ENCODE data around the gene CXCL14. TPM values are rescaled to one million over a fixed set of nuclear protein-coding genes. Genes with fewer than 3 reads are reported as not detected.

The CXCL14 gene
- total RNA-seq, 2 donors from 2014 or later, result 0.20 to 0.44 TPM

DNA sequence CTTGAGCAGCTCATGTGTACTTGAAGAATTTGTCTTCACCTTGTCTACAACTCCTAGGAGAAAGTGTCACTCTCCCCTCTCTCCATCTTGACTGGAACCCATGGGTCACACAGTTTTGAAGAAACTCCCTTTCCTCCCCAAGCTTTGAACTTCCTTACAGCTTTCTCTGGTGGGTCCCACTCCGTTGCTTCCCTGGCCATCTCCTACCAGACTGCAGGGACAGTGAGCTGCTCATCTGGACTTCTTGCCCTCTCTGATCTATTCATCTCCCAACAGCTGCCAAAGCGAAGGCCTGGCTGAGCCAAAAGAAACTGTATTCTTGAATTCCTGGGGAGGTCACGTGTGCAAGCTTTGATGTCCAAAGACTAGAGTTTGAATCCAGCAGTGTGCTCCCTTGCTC is 22.7 kb upstream of the CXCL14 start:
- Histone ChIP-seq H3K9me3 (ENCODE audit: control insufficient read depth, low read length) (no peaks in the 10 kb centered on the region), H3K36me3 (ENCODE audit: control insufficient read depth, insufficient read depth, low read length) (no peaks in the 10 kb centered on the region), H3K27ac (ENCODE audit: low read depth, low read length) (no peak overlapping the region), H3K9ac (ENCODE audit: extremely low read depth, low read length, poor library complexity, severe bottlenecking) (no peak overlapping the region), H3K4me1 (ENCODE audit: control insufficient read depth, insufficient read depth, low read length) (peaks cover 15% of the 10 kb centered on the region), H3K27me3 (ENCODE audit: control insufficient read depth, insufficient read depth, low read length, poor library complexity, severe bottlenecking) (peaks cover 6% of the 10 kb centered on the region), H3K4me3 (ENCODE audit: low read length) (no peak overlapping the region)
- no peaks in the 10 kb centered on the region for H3K9me3 Mint-ChIP-seq
- 93 to 95% methylated on average over 3 of the region's 3 CpGs for WGBS, 2 experiments (ENCODE audit: insufficient coverage in 1 of 2, insufficient read length in 1 of 2)
- no peak overlapping the region for H3K4me3 Mint-ChIP-seq
- no peak for DNase-seq
- no peak overlapping the region for H3K27ac Mint-ChIP-seq
- no peaks in the 10 kb centered on the region for H3K36me3 Mint-ChIP-seq (ENCODE audit: low read depth)
- H3K4me1 Mint-ChIP-seq, result peaks cover 18% of the 10 kb centered on the region
- TF ChIP-seq, protein P1, sequence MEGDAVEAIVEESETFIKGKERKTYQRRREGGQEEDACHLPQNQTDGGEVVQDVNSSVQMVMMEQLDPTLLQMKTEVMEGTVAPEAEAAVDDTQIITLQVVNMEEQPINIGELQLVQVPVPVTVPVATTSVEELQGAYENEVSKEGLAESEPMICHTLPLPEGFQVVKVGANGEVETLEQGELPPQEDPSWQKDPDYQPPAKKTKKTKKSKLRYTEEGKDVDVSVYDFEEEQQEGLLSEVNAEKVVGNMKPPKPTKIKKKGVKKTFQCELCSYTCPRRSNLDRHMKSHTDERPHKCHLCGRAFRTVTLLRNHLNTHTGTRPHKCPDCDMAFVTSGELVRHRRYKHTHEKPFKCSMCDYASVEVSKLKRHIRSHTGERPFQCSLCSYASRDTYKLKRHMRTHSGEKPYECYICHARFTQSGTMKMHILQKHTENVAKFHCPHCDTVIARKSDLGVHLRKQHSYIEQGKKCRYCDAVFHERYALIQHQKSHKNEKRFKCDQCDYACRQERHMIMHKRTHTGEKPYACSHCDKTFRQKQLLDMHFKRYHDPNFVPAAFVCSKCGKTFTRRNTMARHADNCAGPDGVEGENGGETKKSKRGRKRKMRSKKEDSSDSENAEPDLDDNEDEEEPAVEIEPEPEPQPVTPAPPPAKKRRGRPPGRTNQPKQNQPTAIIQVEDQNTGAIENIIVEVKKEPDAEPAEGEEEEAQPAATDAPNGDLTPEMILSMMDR (conservative IDR thresholded peaks at IDR 0.05), result no peak
- peaks cover 22% of the 10 kb centered on the region for H3K27me3 Mint-ChIP-seq (ENCODE audit: insufficient read depth)

DNA sequence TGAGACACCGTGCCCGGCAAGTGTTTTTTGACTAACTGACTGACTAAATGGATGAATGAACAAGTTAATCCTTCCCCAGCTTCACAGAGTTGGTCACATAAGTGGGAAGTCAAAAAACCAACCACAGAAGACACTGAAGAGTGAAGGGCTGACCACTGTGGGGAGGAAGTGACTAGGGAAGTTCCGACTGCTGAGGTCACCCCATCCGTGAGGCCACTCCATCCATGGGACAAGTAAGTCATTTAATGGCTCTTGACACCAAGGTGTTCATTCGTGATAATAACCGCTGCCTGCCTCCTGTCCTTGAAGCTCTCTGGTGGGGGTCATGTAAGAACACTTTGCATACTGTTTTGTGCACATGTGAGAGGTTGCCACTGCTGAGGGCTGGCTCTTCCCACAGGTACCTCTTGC is 22.2 kb upstream of the CXCL14 start:
- H3K4me1 ChIP-seq (ENCODE audit: control insufficient read depth, insufficient read depth, low read length), result peaks cover 15% of the 10 kb centered on the region
- Mint-ChIP-seq H3K4me1 (peaks cover 18% of the 10 kb centered on the region), H3K4me3 (no peak overlapping the region), H3K36me3 (ENCODE audit: low read depth) (no peaks in the 10 kb centered on the region), H3K27me3 (ENCODE audit: insufficient read depth) (peaks cover 19% of the 10 kb centered on the region), H3K9me3 (no peaks in the 10 kb centered on the region), H3K27ac (no peak overlapping the region)
- peaks cover 6% of the 10 kb centered on the region for H3K27me3 ChIP-seq (ENCODE audit: control insufficient read depth, insufficient read depth, low read length, poor library complexity, severe bottlenecking)
- H3K4me3 ChIP-seq (ENCODE audit: low read length), result no peak overlapping the region
- no peaks in the 10 kb centered on the region for H3K9me3 ChIP-seq (ENCODE audit: control insufficient read depth, low read length)
- H3K36me3 ChIP-seq (ENCODE audit: control insufficient read depth, insufficient read depth, low read length), result no peaks in the 10 kb centered on the region
- WGBS, 2 experiments (ENCODE audit: insufficient coverage in 1 of 2, insufficient read length in 1 of 2), result 94 to 95% methylated on average over 6 of the region's 6 CpGs
- no peak for DNase-seq
- no peak overlapping the region for H3K9ac ChIP-seq (ENCODE audit: extremely low read depth, low read length, poor library complexity, severe bottlenecking)
- H3K27ac ChIP-seq (ENCODE audit: low read depth, low read length), result no peak overlapping the region
- TF ChIP-seq, protein P1 (conservative IDR thresholded peaks at IDR 0.05), result no peak

DNA sequence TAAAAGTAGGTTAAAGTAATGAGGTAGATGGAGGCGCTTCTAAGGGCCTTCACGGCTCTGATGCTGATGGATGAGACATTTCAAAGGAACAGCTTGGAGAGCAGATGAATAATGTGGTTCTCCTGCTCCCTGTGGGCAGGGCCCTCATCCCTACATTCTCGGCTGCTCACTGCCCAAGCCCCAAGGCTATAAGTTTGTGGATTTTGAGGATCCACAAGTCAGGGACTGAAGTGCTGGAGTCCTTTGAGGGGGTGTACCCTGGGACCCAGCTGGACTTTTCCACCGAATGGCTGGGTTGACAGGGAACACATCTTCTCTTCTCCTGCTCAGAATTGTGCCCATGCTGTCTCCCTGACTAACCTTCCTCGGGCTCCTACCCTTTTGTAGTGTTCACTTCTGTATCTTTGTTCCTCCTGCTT is 21.4 kb upstream of the CXCL14 start:
- 81 to 94% methylated on average over 4 to 5 of the region's 5 CpGs for WGBS, 2 experiments (ENCODE audit: insufficient coverage in 1 of 2, insufficient read length in 1 of 2)
- Mint-ChIP-seq H3K27ac (no peak overlapping the region), H3K4me1 (peaks cover 18% of the 10 kb centered on the region), H3K4me3 (no peak overlapping the region), H3K36me3 (ENCODE audit: low read depth) (no peaks in the 10 kb centered on the region), H3K27me3 (ENCODE audit: insufficient read depth) (peaks cover 18% of the 10 kb centered on the region), H3K9me3 (no peaks in the 10 kb centered on the region)
- Histone ChIP-seq H3K9ac (ENCODE audit: extremely low read depth, low read length, poor library complexity, severe bottlenecking) (no peak overlapping the region), H3K9me3 (ENCODE audit: control insufficient read depth, low read length) (no peaks in the 10 kb centered on the region), H3K4me3 (ENCODE audit: low read length) (no peak overlapping the region), H3K4me1 (ENCODE audit: control insufficient read depth, insufficient read depth, low read length) (peaks cover 15% of the 10 kb centered on the region), H3K27me3 (ENCODE audit: control insufficient read depth, insufficient read depth, low read length, poor library complexity, severe bottlenecking) (peaks cover 6% of the 10 kb centered on the region), H3K36me3 (ENCODE audit: control insufficient read depth, insufficient read depth, low read length) (no peaks in the 10 kb centered on the region), H3K27ac (ENCODE audit: low read depth, low read length) (no peak overlapping the region)
- TF ChIP-seq, protein P1 (conservative IDR thresholded peaks at IDR 0.05), result no peak
- no peak for DNase-seq
